H1 (cell line): ENCODE results near the gene AMOT. TPM values are rescaled to one million over a fixed set of nuclear protein-coding genes. Genes with fewer than 3 reads are reported as not detected.

ENCODE experiments used
- CEBPB ChIP-seq: IDR thresholded peaks from 2 replicates; pipeline ENCODE4 v1.6.1; 2012; ENCODE audit warnings: low read depth, low read length
- HDAC6 ChIP-seq: IDR thresholded peaks from one replicate; pipeline ENCODE4 v1.7.1; 2012; ENCODE audit warnings: low read depth, mild to moderate bottlenecking, inconsistent platforms, low read length, moderate library complexity
- SAP30 ChIP-seq: fragments of 300-600 bp; sonication (generic); IDR thresholded peaks from 2 replicates; pipeline ENCODE4 v1.7.1; 2012; ENCODE audit warnings: low read length, moderate library complexity, mild to moderate bottlenecking, inconsistent platforms; ENCODE audit not compliant: insufficient read depth, insufficient replicate concordance
- SIN3A ChIP-seq, 2 experiments: IDR thresholded peaks in 1 of 2; conservative IDR thresholded peaks in 1 of 2; 2 replicates each; pipeline ENCODE4 v1.6.1; 2011 to 2012; ENCODE audit warnings: low read length in 2 of 2, improper control_type of control experiment in 1 of 2, low read depth in 1 of 2, mild to moderate bottlenecking in 1 of 2
- TAF1 ChIP-seq: IDR thresholded peaks from 2 replicates; pipeline ENCODE4 v1.6.1; 2011; ENCODE audit warnings: mild to moderate bottlenecking, low read depth, low read length
- YY1 ChIP-seq: IDR thresholded peaks from 2 replicates; pipeline ENCODE4 v1.6.1; 2011; ENCODE audit warnings: low read depth, mild to moderate bottlenecking, low read length
- polyA plus RNA-seq, 7 experiments: library from polyadenylated mRNA; depleted of rRNA in 3 of 7; stranded (reverse) in 5 of 7; unstranded in 2 of 7; fragments of >200 nt in 5 of 7; fragments of 200-250 nt in 2 of 7; gene quantifications; 1 replicate in 5 of 7; 2 replicates in 1 of 7; 4 replicates in 1 of 7; pipeline versions ENCODE4 v1.2.1 to v1.2.3, GENCODE V29; 2011 to 2013; ENCODE audit warnings: missing spikeins in 2 of 7, mixed read lengths in 2 of 7
- total RNA-seq: library from RNA; stranded (reverse); fragmentation: NEBNext Ultra II Directional; extraction: Animal tissue kit (Norgen Biotek cat#: 25700); gene quantifications from 2 replicates; pipeline ENCODE4 v1.2.1, GENCODE V29; 2021
- TF ChIP-seq, protein P1 (sequence below): fragments of 300-600 bp; sonication (generic); IDR thresholded peaks from 2 replicates; pipeline ENCODE4 v1.7.1; 2012; ENCODE audit warnings: low read length, moderate library complexity, mild to moderate bottlenecking, inconsistent platforms; ENCODE audit not compliant: insufficient replicate concordance
- TF ChIP-seq, protein P2 (sequence below): IDR thresholded peaks from 2 replicates; pipeline ENCODE4 v1.6.1; 2011; ENCODE audit warnings: low read length, improper control_type of control experiment

The AMOT gene
- total and polyA plus RNA-seq, 2 of the 8 experiments (the other 6 are each of a cell fraction or from before 2014, with no cell fraction given) = 2.3 to 7.1 TPM

DNA sequence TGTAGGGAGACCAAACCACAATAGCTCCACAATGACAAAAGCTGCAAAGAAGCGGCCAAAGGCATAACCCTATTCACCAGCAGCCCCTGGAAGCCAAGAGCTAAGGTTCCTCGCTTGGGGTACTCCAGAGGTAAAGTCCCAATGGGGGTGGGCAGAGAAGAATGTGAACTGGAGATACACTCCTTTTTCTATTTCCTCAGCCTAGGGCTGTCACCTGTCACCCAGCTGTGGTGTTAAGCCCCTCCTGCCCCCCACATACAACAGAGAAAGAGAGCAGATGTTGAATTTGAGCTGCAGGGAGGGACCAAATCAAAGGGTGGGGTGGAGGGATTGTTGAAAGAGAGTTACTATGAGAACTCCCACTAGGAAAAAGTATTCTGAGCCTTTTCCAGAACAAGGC, 26.1 kb downstream of the AMOT start (continued):
- TF ChIP-seq, protein P1, sequence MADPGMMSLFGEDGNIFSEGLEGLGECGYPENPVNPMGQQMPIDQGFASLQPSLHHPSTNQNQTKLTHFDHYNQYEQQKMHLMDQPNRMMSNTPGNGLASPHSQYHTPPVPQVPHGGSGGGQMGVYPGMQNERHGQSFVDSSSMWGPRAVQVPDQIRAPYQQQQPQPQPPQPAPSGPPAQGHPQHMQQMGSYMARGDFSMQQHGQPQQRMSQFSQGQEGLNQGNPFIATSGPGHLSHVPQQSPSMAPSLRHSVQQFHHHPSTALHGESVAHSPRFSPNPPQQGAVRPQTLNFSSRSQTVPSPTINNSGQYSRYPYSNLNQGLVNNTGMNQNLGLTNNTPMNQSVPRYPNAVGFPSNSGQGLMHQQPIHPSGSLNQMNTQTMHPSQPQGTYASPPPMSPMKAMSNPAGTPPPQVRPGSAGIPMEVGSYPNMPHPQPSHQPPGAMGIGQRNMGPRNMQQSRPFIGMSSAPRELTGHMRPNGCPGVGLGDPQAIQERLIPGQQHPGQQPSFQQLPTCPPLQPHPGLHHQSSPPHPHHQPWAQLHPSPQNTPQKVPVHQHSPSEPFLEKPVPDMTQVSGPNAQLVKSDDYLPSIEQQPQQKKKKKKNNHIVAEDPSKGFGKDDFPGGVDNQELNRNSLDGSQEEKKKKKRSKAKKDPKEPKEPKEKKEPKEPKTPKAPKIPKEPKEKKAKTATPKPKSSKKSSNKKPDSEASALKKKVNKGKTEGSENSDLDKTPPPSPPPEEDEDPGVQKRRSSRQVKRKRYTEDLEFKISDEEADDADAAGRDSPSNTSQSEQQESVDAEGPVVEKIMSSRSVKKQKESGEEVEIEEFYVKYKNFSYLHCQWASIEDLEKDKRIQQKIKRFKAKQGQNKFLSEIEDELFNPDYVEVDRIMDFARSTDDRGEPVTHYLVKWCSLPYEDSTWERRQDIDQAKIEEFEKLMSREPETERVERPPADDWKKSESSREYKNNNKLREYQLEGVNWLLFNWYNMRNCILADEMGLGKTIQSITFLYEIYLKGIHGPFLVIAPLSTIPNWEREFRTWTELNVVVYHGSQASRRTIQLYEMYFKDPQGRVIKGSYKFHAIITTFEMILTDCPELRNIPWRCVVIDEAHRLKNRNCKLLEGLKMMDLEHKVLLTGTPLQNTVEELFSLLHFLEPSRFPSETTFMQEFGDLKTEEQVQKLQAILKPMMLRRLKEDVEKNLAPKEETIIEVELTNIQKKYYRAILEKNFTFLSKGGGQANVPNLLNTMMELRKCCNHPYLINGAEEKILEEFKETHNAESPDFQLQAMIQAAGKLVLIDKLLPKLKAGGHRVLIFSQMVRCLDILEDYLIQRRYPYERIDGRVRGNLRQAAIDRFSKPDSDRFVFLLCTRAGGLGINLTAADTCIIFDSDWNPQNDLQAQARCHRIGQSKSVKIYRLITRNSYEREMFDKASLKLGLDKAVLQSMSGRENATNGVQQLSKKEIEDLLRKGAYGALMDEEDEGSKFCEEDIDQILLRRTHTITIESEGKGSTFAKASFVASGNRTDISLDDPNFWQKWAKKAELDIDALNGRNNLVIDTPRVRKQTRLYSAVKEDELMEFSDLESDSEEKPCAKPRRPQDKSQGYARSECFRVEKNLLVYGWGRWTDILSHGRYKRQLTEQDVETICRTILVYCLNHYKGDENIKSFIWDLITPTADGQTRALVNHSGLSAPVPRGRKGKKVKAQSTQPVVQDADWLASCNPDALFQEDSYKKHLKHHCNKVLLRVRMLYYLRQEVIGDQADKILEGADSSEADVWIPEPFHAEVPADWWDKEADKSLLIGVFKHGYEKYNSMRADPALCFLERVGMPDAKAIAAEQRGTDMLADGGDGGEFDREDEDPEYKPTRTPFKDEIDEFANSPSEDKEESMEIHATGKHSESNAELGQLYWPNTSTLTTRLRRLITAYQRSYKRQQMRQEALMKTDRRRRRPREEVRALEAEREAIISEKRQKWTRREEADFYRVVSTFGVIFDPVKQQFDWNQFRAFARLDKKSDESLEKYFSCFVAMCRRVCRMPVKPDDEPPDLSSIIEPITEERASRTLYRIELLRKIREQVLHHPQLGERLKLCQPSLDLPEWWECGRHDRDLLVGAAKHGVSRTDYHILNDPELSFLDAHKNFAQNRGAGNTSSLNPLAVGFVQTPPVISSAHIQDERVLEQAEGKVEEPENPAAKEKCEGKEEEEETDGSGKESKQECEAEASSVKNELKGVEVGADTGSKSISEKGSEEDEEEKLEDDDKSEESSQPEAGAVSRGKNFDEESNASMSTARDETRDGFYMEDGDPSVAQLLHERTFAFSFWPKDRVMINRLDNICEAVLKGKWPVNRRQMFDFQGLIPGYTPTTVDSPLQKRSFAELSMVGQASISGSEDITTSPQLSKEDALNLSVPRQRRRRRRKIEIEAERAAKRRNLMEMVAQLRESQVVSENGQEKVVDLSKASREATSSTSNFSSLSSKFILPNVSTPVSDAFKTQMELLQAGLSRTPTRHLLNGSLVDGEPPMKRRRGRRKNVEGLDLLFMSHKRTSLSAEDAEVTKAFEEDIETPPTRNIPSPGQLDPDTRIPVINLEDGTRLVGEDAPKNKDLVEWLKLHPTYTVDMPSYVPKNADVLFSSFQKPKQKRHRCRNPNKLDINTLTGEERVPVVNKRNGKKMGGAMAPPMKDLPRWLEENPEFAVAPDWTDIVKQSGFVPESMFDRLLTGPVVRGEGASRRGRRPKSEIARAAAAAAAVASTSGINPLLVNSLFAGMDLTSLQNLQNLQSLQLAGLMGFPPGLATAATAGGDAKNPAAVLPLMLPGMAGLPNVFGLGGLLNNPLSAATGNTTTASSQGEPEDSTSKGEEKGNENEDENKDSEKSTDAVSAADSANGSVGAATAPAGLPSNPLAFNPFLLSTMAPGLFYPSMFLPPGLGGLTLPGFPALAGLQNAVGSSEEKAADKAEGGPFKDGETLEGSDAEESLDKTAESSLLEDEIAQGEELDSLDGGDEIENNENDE = no peak
- TF ChIP-seq, protein P2, sequence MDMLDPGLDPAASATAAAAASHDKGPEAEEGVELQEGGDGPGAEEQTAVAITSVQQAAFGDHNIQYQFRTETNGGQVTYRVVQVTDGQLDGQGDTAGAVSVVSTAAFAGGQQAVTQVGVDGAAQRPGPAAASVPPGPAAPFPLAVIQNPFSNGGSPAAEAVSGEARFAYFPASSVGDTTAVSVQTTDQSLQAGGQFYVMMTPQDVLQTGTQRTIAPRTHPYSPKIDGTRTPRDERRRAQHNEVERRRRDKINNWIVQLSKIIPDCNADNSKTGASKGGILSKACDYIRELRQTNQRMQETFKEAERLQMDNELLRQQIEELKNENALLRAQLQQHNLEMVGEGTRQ = no peak
- TF ChIP-seq TAF1 (no peak), SIN3A (conservative IDR thresholded peaks at IDR 0.05 in 1 of 2, IDR thresholded peaks at IDR 0.05 in 1 of 2; ENCODE audit: low read depth in 1 of 2, low read length in 2 of 2) (no peak), YY1 (no peak), CEBPB (no peak), SAP30 (no peak), HDAC6 (no peak)
